Esophagus squamous epithelium (tissue), 5 donors: ENCODE measurements around the gene PIGL. TPM values are rescaled to one million over a fixed set of nuclear protein-coding genes. Genes with fewer than 3 reads are reported as not detected.

Source experiments
- DNase-seq: peaks from one replicate; lab custom pipeline; 2025; lab: John Stamatoyannopoulos, UW
- H3K27ac ChIP-seq, 4 donors: fragments of 200-600 bp; sonication (generic); one replicate each; pipeline ENCODE4 v1.5.1; 2016 to 2019; ENCODE audit warnings: mild to moderate bottlenecking in 1 of 4
- H3K27me3 ChIP-seq, 4 donors: fragments of 200-600 bp; sonication (generic); 1 replicate in 3 of 4; 2 replicates in 1 of 4; pipeline versions ENCODE4 v1.5.1 to v1.6.0; 2017 to 2021; ENCODE audit warnings: antibody characterized with exemption in 1 of 4
- H3K36me3 ChIP-seq, 3 donors: fragments of 200-600 bp; sonication (generic); one replicate each; pipeline ENCODE4 v1.5.1; 2016 to 2019
- H3K4me1 ChIP-seq, 3 donors: fragments of 200-600 bp; sonication (generic); one replicate each; pipeline ENCODE4 v1.5.1; 2017 to 2019
- H3K4me3 ChIP-seq, 4 donors: fragments of 200-600 bp; sonication (generic); 1 replicate in 3 of 4; 2 replicates in 1 of 4; pipeline ENCODE4 v1.5.1; 2016 to 2019; ENCODE audit warnings: mild to moderate bottlenecking in 2 of 4, moderate library complexity in 1 of 4
- H3K9me3 ChIP-seq, 3 donors: fragments of 200-600 bp; sonication (generic); one replicate each; pipeline ENCODE4 v1.5.1; 2016 to 2019
- POLR2A ChIP-seq, 4 donors: fragments of 450-650 bp; IDR thresholded peaks; one replicate each; pipeline ENCODE4 v1.6.1; 2017; ENCODE audit warnings: antibody characterized with exemption in 4 of 4, mild to moderate bottlenecking in 4 of 4, moderate library complexity in 3 of 4
- WGBS, 2 donors: methylation state at CpG; one replicate each; pipeline ENCODE4 v1.1.5; 2018; 5-methylcytosine and 5-hydroxymethylcytosine counted together
- intact Hi-C: fragments of 100-400 bp; cut with DNase I; formaldehyde crosslinking; loops from one replicate; pipeline ENCODE4 v1.15.0; 2022
- total RNA-seq, 4 donors: library from RNA; depleted of rRNA; stranded (reverse); fragments of >200 nt; gene quantifications; one replicate each; pipeline ENCODE4 v1.1.0, GENCODE V29; 2016
- TF ChIP-seq, protein P1 (sequence below), 6 experiments: fragments of 450-650 bp in 4 of 6; fragments of 200-600 bp in 2 of 6; sonication (generic) in 2 of 6; IDR thresholded peaks; one replicate each; pipeline ENCODE4 v1.5.1; 2016 to 2019; ENCODE audit warnings: antibody characterized with exemption in 6 of 6, mild to moderate bottlenecking in 4 of 6, moderate library complexity in 4 of 6
- donor health status: DM: yes; HTN: yes; CAD: no.

PIGL gene
- total RNA-seq, 4 donors from 2014 or later = 19.8 to 62.4 (median 26.5) TPM

DNA sequence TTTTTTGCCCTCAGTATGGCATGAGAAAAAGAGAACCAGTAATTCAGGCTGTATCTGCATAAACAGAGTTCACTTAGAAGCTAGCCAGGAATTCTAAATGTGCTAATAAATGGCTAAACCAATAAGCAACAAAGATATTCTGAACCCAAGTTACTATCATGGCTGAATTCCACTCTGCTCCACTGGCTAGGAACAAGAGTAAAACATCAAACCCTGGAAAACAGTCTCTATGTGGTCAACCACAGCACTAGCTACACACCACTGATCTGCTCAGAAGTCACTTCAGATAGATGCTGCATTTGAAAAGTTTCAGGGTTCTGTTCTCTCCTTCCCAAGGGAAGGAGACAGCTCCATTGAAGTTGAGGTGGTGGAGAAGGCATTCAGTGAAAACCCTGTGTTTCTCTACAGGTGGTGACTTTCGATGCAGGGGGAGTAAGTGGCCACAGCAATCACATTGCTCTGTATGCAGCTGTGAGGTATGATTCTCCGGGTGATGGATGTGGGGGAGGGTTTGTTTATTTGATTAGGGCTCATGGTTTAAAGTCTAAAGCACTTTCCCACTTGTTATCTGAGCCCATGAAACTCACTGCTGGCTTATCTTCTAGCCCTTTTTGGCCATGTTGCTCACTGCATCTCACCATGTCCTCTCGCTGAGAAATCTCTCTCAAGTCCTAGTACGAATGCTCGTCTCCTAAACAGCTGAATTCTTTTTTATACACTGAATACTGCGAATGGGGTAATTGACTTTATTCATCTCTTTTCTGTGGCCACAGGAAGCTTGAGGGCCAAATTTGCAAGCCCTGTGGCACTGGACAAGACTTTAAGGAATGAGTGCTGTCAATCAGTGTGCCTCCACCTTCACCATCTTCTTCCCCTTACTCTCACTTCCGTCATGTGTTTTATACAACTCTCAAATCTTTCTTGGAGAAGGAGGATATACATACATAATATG lies 96.4 kb downstream of the PIGL start:
- peaks cover 0 to 49% (median 0%) of the 10 kb centered on the region in 3 donors for H3K36me3 ChIP-seq
- no peaks in the 10 kb centered on the region for H3K9me3 ChIP-seq
- no peaks in the 10 kb centered on the region for H3K4me1 ChIP-seq
- H3K27ac ChIP-seq = no peak overlapping the region
- no peak for DNase-seq
- no peaks in the 10 kb centered on the region for H3K27me3 ChIP-seq
- WGBS, 2 donors = 84 to 85% methylated on average over 7 of the region's 7 CpGs
- TF ChIP-seq, protein P1, sequence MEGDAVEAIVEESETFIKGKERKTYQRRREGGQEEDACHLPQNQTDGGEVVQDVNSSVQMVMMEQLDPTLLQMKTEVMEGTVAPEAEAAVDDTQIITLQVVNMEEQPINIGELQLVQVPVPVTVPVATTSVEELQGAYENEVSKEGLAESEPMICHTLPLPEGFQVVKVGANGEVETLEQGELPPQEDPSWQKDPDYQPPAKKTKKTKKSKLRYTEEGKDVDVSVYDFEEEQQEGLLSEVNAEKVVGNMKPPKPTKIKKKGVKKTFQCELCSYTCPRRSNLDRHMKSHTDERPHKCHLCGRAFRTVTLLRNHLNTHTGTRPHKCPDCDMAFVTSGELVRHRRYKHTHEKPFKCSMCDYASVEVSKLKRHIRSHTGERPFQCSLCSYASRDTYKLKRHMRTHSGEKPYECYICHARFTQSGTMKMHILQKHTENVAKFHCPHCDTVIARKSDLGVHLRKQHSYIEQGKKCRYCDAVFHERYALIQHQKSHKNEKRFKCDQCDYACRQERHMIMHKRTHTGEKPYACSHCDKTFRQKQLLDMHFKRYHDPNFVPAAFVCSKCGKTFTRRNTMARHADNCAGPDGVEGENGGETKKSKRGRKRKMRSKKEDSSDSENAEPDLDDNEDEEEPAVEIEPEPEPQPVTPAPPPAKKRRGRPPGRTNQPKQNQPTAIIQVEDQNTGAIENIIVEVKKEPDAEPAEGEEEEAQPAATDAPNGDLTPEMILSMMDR (IDR thresholded peaks at IDR 0.05) = no peak
- no peak for TF ChIP-seq POLR2A (IDR thresholded peaks at IDR 0.05)
- H3K4me3 ChIP-seq = no peak overlapping the region
- intact Hi-C loops = no loop called here

DNA sequence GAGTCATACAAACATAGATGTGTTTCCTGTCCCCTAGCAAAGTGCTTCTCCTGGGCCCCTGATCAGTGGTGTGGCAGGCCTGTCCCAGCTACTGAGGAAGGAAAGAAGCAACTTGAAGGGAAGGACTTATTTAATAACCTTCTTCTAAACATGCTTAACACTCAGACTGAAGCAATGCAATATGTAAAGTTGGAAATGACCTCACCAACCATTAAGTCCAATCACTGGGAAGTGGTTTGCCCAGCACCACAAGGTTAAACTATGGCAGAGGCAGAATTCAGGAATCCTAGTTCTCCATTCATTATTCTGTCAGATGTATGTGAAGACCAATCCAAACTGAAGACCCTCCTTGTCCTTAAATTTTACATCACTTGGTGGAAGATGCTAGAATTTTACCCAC lies 97.2 kb downstream of the PIGL start:
- Histone ChIP-seq H3K4me3 (no peak overlapping the region), H3K27me3 (no peaks in the 10 kb centered on the region), H3K4me1 (no peaks in the 10 kb centered on the region), H3K9me3 (no peaks in the 10 kb centered on the region), H3K36me3 (peaks cover 0 to 57% (median 0%) of the 10 kb centered on the region in 3 donors), H3K27ac (no peak overlapping the region)
- TF ChIP-seq, protein P1 (IDR thresholded peaks at IDR 0.05) = no peak
- TF ChIP-seq POLR2A (IDR thresholded peaks at IDR 0.05) = no peak
- DNase-seq = no peak
- intact Hi-C loops = no loop called here

DNA sequence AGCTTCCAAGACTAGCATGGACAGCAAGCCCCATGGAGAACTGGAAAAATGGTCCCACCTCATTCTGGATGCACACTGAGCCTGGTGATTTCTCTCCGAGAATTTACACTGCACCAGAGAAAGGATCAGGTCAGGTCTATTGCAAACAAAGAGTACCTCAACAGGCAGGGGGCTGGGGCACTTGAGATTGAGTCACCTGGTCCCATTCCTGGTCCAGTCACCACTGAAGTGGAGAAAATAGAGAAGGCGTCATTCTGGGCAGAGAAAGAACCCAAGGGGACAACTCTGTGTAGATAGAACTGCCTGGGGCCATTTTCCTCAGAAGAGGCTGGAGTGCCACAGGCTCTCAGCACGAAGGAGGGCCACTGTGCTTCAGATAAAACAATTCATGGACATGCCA lies 97.8 kb downstream of the PIGL start:
- Histone ChIP-seq H3K4me3 (no peak overlapping the region), H3K27me3 (no peaks in the 10 kb centered on the region), H3K9me3 (no peaks in the 10 kb centered on the region), H3K4me1 (no peaks in the 10 kb centered on the region), H3K27ac (no peak overlapping the region), H3K36me3 (peaks cover 0 to 62% (median 0%) of the 10 kb centered on the region in 3 donors)
- no peak for DNase-seq
- 81 to 88% methylated on average over 2 of the region's 3 CpGs for WGBS, 2 donors
- intact Hi-C loops = no loop called here
- TF ChIP-seq, protein P1 (IDR thresholded peaks at IDR 0.05) = no peak
- no peak for TF ChIP-seq POLR2A (IDR thresholded peaks at IDR 0.05)

- no peak for DNase-seq
- no peak for TF ChIP-seq POLR2A (IDR thresholded peaks at IDR 0.05)
- TF ChIP-seq, protein P1 (IDR thresholded peaks at IDR 0.05) = no peak
- Histone ChIP-seq H3K27me3 (no peaks in the 10 kb centered on the region), H3K4me3 (no peak overlapping the region), H3K4me1 (no peaks in the 10 kb centered on the region), H3K9me3 (no peaks in the 10 kb centered on the region), H3K36me3 (peaks cover 0 to 80% (median 2%) of the 10 kb centered on the region in 3 donors), H3K27ac (no peak overlapping the region)
- intact Hi-C loops = no loop called here
- WGBS, 2 donors = 82 to 95% methylated on average over 2 to 3 of the region's 3 CpGs
These were observed 103.0 kb downstream of the PIGL start for GRCh38 chr17:16319969-16320368.

GRCh38 chr17:16322636-16323035 lies 105.6 kb downstream of the PIGL start:
- Histone ChIP-seq H3K27me3 (no peaks in the 10 kb centered on the region), H3K27ac (no peak overlapping the region), H3K36me3 (peaks cover 0 to 80% (median 16%) of the 10 kb centered on the region in 3 donors), H3K4me3 (no peak overlapping the region), H3K9me3 (no peaks in the 10 kb centered on the region), H3K4me1 (no peaks in the 10 kb centered on the region)
- TF ChIP-seq POLR2A (IDR thresholded peaks at IDR 0.05) = no peak
- TF ChIP-seq, protein P1 (IDR thresholded peaks at IDR 0.05) = no peak
- DNase-seq = no peak
- intact Hi-C loops = no loop called here
- 83 to 93% methylated on average over 3 of the region's 3 CpGs for WGBS, 2 donors
